AG08395 (cell line): ENCODE results near the gene FN1.

ENCODE experiments used
- DNase-seq: peaks from one replicate; pipeline ENCODE4 v3.0.0; 2012; ENCODE audit warnings: mixed read lengths, low spot score

Gene FN1

DNA sequence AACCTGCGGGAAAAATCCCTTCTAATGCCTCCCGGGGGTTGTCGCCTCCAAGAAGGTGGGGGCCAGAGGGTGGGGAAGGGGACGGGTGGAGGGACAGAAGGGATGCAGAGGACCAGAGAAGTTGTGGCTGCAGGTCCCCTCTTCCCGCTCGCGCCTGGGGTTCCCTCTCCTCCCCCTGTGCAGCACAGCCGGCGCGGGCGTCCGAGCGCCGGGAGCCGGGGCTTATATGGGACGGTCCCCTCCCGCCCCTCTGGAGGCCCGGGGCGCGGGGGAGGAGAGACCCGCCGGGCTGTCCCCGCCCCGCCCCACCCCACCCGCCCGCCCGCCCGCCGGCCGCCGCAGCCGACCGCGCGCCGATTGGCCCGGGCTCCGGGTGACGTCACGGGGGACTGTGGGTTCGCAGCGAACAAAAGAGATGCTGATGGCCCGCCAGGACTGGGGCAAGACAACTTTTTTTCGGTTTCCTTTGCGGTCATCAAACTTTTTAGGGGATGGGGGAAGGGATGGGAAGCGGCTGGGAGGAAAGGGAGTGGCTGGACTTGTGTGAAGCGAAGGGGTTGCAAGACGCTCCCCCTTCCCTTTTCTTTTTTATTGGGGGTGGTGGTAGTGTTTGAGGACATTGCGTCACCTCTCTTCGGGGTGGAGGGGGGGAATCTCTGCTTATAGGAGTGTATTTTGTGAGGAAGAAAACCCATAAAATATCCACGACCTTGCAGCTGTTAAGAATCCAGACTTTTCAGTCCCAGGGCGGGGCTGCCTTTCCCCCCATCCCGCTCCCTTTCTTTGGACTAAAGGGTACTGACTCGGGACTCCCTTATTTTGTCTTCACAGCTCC lies at the start of gene FN1:
Gene FN1 (minus strand): TSS at position 199 of the 835 bp plus-strand sequence. CDS start 266 bp downstream, outside the sequence.
- DNase-seq: peak; percentile 95

DNA sequence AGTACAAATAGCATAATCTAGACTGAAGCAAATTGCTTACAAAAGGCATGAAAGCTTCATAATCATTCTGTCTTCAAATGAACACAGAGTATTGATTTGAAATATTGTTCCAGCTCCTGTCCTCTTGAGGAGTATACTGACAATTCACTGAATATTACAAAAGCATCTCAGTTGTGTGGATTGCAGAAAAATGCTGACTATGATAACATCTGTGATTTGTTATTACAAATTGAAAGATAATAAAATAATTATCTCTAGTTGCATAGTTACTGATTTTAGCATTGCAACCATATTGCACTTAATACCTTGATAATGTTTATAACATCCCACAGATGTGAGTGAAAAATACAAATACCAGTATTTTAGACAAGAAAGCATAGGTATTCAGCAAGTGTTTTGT lies 49.2 kb upstream of the FN1 start:
- no peak for DNase-seq

DNA sequence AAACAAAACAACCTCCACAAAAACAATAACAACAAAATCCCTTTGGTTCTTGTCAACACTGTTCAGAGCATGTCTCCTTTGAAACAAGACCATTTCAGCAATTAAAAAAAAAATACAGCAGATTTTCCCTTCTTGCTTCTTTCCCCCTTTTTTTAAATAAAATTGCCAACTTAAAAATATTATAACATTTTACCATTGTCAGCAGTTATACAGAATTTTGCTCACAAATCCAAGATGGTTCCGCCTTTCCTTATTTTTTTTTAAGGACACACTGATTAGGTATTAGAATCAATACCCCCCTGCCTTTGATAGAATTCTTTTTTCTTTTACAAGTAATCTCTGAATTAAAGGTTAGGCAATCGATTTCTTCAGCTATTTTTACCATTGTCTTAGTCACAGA lies 48.7 kb upstream of the FN1 start:
- no peak for DNase-seq

DNA sequence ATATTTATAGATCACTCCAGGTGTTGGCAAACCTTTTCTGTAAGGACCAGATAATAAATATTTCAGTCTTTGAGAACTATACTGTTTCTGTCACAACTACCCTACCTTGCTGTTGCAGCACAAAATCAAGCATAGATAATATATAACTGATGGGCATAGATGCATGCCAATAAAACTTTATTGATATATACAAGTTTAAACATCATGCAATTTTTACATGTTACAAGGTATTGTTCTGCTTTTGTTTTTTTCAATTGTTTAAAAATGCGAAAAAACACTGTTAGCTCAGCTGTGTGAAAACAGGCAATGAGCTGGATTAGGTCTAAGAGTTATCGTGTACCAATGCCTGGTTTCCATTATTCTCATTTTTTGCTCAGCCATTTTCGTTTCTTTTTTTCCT lies 47.6 kb upstream of the FN1 start:
- no peak for DNase-seq

DNA sequence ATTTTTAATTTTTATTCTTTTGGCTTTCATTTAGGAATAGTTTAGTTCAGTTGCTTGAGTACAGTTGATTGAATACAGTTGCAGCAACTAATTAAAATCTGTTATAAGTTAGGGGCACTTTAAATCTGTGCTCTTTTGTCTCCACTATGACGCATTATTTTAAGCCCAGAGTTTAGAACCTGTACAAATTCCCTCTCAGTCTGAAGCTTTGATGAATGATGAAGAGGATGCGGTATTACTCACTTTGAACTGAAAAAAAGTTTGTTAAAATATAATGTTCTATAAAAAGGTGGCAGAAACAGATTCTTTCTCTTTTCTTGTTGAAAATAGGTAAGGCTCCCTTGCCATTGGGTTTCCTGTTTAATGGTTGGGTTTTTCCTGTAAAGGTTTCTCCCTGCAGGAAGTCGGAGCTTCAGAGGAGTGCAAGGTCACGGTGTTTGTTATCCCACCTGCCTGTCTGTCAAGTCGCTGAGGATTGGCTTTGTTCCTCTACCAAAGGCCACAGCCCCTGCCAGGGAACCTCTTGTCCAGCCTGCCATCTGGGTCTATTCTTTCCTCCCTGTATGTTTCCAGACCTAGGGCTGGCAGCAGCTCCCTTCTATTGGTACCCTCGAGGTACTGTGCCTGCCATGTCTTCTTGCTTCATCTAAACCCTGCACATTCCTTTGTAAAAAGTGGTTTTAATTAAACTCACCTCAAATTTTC lies 43.8 kb upstream of the FN1 start:
- DNase-seq: no peak

DNA sequence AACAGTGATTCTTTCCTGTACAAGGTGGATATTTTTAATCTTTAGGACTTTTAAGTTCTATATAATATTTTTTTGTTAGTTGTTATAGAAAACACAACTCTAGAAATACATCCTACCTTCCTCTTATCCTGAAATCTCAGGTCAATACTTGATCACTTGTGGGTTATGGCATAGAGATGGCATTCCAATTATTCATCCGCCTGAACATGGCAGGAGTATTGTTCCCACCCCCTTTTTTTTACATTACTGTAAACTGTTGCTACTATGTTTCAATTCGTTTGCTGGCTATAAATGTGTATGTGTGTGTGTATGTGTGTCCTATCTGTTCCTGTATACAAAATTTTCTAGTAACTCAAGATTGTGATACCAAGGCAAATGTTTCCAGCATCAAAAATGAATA lies 43.3 kb upstream of the FN1 start:
- DNase-seq: no peak

DNA sequence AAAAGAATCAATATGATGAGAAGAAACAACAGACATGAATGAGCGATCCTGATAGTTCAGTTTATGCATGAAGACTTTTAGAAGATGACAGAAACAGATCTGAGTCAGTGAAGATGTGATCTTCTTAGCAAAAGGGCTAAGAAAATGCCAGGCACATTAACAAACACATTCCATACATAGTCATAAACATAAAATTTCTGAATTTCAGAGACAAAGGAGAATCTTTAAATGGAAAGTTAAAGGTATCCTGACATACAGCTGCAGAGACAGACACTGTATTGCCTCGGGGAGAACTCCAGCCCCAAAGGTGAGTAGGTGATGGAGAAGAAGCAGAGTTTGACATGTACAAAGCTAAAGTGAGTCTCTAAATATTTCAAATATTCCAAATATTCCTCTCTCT lies 40.6 kb upstream of the FN1 start:
- DNase-seq: peak; percentile 38

DNA sequence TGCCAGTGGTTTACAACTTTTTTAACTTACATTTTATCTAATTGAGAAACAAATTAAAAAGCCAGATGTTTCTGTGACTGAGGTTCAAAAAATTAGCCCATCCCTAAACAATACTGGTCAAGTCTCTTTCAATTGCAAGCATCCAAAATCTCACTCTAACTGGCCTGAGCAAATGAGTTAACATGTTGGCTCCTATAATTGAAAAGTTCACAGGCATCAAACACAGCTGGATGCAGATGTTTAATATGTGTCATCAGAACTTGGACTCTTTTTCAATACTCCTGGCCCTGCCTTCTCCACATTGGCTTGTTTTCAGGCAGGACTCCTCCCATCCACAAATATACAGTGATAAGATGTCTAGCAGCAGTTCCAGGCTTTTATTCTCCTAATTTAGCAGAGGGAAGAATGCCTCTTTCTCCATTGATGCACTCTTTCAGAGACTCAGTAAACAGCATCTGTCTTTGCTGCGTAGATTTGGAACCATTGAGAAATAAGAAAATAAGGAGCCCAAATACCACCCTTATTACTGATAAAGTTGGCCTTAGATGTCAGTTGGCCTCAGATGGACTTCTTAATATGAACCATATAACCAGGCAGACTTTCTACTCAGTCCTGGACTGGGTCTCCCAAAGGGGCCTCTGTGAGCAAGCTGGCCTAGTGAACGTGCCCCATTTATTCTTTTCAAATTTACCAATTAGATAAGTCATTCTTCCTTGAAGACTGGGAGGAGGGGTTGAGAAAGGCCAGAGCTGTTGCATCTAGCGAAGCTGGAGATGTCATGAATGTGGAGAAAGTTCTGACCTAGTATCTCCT lies 30.4 kb upstream of the FN1 start:
- peak; percentile 24 for DNase-seq

DNA sequence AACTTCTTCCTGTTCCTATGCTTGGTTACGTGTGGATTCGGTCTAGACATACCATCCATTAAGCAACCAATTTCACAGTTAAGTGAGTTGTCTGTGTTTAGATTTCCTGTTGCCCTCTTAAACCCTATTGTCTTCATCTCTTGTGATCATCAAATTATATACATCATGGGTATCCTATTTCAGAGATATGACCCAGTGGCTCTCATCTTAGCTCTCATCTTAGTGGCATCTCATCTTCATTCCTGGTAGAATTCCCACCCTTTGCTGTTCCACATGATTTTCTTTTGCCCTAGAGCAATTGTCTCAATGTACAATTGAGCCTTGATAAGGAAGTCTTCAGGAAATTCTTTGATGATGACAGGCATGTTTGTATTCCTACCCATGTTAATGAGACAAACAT lies 29.4 kb upstream of the FN1 start:
- no peak for DNase-seq

DNA sequence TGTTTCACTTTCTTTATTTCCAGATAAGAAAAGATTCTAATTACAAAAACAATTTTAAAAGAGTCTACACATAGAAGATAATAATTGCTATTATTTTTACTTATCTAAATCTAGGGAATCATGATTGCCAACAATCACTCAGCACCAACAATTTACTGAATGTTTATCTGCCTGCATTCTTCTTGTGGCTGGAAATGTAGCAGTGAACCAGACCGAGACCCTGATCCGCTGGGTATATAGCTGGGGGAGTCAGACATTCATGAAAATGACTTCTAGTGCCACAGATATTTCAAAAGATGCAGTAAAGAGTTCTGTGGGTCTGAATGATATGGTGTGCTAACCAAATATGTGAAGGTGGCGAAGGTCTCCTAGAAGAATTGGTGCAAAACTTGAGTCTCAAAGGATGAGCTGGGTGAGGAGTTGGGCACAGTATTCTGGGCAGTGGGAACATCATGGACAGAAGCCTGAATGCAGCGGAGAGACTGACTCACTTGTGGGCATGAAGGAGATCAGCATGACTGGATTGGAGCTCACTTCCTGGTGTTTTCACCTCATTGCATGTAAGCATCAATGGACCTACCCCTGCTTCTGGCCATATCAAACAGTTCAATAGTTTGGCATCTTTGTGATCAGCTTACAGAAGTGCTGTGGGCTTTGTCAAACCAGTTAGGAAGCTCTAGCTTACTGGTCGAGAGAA lies 26.1 kb upstream of the FN1 start:
- DNase-seq: no peak

DNA sequence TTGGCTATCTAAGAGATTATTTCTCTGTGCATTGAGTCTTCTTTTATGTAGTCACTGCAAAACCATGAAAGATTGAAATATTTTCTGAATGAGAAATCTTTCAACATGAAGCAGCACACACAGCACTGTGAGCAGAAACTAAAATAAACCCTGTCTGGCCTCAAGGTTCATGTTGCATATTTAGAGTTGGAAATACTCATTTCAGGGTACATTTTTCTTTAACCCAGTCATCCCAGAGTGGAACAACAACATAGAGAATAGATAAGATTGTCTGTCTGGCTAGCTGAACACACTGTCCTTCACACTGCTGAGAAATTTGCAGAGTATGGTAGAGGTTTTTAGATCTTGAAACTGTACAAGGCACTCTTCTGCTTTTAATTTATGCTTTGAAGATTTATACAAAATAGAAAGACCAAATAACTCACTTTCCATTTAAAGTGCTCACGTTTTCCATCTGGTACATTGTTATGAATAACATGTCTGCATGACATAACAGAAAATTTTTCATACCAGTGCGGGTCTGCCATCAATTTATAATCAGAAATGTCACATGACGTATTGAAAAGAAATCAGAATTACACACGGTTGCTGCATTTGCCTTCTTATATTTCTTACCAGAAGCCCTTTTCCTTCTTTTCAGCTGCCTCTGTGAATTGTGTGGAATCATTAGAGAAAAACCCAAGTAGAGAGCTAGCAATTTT lies 25.0 kb upstream of the FN1 start:
- peak; percentile 75 for DNase-seq

DNA sequence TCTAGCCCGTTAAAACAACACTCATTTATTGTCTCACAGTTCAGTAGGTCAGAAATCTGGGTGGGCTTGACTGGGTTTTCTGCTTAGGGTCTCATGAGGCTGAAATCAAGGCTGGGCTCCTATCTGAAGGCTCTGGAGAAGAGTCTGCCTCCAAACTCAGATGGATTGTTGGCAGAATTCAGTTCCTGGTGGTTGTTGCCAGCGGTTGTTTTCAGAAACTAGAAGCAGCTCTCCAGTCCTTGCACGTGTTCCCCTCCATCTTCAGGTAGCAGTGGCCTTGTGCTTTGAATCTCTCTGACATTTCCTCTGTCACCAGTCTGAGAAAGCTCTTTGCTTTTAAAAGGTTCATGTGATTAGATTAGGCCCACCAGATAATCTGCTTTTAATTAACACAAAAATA lies 20.1 kb upstream of the FN1 start:
- no peak for DNase-seq

DNA sequence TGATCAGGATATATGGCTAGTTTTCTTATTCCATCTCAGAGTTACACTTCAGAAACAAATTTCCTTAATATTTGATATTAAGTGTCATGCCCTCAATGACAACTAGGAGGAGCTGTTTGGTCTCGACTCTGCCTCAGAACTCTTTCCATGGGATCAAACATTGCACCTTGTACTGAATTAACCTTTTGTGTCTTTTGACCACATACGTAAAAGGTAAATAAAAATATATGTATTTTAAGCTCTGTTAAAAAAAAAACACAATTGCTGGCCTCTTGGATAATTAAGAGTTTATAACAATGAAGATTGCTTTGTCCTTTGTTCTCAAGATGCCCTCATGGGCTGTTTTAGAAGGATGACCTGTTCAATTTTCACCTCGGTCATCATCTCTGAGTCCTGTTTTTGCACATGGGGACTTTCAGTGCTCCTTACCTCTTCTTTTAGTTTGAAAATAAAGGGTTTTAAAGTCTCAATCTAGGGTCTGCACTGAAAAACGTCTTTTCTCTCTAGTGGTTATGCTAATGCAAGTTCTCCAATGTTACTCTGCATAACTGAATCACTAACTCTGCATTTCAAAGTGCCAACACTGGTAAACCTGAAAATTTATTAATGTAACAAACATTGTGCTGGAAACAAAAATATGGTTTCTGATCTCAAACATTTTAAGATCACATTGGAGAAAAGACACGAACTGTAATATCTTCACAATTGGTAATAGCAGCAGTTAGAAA lies 18.8 kb upstream of the FN1 start:
- peak; percentile 54 for DNase-seq

DNA sequence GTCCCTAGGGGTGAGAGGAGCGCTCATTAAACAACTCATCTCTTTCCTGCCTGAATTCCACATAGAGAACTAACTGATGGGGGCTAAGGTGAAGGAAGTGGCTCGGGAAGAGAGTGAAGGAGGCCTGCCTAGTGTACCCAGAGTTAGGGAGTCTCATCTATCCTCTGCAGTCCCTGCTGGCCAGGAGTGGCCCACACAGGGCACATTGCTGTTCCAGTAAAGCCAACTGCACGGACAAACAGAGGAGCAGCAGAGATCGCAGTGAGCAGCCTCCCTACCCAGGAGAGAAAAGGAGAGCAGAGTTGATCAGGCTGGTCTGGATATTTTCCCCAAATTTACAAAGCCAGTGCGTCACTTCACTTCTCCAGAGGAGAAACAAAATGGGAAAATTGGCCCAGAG lies 16.9 kb upstream of the FN1 start:
- no peak for DNase-seq

DNA sequence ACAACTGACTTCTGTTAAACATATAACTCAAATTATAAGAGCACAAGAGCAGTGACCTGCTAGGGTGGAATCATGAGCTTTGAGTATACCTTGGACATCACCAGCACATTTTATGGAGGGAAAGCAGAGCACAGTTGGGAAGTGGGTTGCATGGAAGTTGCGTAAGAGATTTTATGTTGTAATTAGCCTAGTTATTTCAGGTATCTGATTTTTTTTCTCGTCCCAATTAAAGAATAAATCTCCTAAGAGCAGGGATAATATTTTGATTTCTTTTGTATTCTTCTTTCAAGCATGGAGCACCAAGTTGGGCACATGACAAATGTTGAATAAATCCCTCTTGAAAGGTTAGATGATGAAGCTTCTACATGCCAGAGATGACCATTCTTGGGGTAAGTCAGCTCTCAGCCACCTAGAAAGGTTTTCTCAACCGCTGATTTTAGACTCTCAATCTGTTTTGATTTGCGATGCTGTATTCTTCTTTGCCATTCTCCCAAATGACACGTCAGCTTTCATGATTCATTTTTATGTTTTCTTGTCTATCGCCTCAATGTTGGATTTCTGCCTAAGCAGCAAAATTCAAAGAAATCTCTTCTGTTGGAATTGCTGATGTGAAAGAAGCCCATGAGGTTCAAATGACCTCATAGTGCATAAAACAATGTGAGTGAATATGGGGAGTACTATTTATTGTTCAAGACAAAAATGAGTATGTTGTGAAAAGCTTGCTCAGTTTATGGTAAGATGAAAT lies 15.3 kb upstream of the FN1 start:
- DNase-seq: no peak

DNA sequence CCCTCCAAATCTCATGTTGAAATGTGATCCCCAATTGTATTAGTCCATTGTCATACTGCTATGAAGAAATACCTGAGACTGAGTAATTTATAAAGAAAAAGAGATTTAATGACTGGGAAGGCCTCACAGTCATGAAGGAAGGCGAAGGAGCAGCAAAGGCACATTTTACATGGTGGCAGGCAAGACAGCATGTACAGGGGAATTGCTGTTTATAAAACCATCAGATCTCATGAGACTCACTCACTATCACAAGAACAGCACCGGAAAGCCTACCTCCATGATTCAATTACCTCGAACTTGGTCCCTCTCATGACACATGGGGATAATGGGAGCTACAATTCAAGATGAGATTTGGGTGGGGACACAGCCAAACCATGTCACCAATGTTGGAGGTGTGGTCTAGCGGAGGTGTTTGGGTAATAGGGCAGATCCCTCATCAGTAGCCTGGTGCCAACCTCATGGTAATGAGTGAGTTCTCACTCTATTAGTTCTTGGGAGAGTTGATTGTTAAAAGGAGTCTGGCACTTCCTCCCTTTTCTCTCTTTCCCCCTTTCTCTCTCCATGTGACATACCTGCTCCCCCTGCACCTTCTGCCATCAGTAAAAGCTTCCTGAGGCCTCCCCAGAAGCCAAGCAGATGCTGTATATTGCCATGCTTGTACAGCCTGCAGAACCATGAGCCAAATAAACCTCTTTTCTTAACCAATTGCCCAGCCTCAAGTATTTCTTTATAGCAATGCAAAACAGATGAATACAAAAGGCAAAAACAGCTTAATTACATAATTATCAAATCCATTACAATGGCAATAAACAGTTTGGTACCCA lies 14.5 kb upstream of the FN1 start:
- DNase-seq: no peak

DNA sequence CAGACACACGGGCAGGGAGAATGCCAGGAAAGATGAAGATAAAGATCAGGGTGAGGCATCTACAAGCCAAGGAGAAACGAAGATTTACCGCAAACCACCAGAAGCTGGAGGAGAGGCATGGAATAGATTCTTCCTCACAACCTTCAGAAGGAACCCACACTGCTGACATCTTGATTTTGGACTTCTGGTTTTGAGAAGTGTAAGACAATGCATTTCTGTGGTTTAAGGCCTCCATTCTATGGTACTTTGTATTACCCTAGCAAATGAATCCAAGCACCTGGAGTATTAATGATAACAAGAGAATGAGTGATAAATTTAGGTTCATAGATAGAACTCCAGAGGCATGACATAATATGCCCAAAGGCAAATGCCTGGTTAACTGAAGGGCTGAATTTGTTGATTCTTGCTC lies 11.8 kb upstream of the FN1 start:
- no peak for DNase-seq

DNA sequence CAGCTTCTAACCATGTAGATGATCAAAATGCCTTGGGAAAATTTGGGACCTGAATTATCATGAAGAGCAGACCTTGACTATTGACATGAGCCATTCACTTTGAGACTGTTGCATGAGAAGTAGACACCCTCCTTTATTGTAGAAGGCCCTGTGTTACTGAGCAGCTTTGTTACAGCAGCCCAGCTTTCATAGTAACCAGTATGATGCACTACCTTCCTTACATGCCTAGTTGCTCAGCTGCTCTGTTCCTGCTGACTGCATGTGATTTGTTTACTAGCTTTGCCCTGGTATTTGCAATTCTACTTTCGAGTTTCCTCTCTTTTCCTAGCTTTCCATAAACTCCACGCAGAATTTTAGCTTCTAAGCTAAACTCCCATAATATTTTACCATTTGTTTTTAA lies 11.2 kb upstream of the FN1 start:
- no peak for DNase-seq

DNA sequence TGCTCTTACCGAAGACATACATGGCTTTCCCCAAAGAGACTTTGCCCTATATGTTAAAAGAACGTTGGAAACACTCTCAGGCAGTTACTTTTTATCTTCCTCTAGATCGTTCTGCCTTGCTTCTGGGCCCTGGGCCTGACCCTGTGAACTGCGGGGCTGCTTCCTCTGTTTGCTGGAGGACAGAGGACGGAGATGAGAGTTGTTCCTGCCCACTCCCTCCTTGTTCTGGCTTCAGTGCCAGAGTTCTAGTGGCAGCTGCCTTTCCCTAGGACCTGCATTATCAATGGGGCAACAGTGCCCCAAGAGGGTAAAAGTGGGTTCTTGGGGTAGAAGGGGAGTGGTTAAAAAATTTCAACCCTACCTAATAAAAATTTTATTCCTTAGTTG lies 6.5 kb upstream of the FN1 start:
- DNase-seq: no peak
